ENCODE measurements around the gene TMEM150B.

GRCh38 chr19:55272142-55272541 is 53.0 kb downstream of the TMEM150B start:
- TF ChIP-seq, protein P1, sequence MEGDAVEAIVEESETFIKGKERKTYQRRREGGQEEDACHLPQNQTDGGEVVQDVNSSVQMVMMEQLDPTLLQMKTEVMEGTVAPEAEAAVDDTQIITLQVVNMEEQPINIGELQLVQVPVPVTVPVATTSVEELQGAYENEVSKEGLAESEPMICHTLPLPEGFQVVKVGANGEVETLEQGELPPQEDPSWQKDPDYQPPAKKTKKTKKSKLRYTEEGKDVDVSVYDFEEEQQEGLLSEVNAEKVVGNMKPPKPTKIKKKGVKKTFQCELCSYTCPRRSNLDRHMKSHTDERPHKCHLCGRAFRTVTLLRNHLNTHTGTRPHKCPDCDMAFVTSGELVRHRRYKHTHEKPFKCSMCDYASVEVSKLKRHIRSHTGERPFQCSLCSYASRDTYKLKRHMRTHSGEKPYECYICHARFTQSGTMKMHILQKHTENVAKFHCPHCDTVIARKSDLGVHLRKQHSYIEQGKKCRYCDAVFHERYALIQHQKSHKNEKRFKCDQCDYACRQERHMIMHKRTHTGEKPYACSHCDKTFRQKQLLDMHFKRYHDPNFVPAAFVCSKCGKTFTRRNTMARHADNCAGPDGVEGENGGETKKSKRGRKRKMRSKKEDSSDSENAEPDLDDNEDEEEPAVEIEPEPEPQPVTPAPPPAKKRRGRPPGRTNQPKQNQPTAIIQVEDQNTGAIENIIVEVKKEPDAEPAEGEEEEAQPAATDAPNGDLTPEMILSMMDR (IDR thresholded peaks at IDR 0.05; ENCODE audit: poor library complexity, severe bottlenecking), result no peak
- no peak for TF ChIP-seq EP300 (conservative IDR thresholded peaks at IDR 0.05; ENCODE audit: poor library complexity, severe bottlenecking)
- TF ChIP-seq EZH2 (IDR thresholded peaks at IDR 0.05; ENCODE audit: borderline replicate concordance, insufficient read depth, low read length, poor library complexity, severe bottlenecking), result no peak
- TF ChIP-seq, protein P2, sequence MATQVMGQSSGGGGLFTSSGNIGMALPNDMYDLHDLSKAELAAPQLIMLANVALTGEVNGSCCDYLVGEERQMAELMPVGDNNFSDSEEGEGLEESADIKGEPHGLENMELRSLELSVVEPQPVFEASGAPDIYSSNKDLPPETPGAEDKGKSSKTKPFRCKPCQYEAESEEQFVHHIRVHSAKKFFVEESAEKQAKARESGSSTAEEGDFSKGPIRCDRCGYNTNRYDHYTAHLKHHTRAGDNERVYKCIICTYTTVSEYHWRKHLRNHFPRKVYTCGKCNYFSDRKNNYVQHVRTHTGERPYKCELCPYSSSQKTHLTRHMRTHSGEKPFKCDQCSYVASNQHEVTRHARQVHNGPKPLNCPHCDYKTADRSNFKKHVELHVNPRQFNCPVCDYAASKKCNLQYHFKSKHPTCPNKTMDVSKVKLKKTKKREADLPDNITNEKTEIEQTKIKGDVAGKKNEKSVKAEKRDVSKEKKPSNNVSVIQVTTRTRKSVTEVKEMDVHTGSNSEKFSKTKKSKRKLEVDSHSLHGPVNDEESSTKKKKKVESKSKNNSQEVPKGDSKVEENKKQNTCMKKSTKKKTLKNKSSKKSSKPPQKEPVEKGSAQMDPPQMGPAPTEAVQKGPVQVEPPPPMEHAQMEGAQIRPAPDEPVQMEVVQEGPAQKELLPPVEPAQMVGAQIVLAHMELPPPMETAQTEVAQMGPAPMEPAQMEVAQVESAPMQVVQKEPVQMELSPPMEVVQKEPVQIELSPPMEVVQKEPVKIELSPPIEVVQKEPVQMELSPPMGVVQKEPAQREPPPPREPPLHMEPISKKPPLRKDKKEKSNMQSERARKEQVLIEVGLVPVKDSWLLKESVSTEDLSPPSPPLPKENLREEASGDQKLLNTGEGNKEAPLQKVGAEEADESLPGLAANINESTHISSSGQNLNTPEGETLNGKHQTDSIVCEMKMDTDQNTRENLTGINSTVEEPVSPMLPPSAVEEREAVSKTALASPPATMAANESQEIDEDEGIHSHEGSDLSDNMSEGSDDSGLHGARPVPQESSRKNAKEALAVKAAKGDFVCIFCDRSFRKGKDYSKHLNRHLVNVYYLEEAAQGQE (IDR thresholded peaks at IDR 0.05; ENCODE audit: borderline replicate concordance), result no peak

Measured in neural cell (in vitro differentiated cells).